GM18526 (cell line): ENCODE measurements around the gene ZNF57.

ENCODE experiments used
- POLR2A ChIP-seq: IDR thresholded peaks from 3 replicates; pipeline ENCODE4 v1.6.1; 2011; ENCODE audit not compliant: insufficient read length; ENCODE audit errors: extremely low read depth

The ZNF57 gene

GRCh38 chr19:2883686-2884439, 16.9 kb upstream of the ZNF57 start:
- TF ChIP-seq POLR2A: no peak

GRCh38 chr19:2885736-2886135, 15.0 kb upstream of the ZNF57 start:
- TF ChIP-seq POLR2A: no peak

DNA sequence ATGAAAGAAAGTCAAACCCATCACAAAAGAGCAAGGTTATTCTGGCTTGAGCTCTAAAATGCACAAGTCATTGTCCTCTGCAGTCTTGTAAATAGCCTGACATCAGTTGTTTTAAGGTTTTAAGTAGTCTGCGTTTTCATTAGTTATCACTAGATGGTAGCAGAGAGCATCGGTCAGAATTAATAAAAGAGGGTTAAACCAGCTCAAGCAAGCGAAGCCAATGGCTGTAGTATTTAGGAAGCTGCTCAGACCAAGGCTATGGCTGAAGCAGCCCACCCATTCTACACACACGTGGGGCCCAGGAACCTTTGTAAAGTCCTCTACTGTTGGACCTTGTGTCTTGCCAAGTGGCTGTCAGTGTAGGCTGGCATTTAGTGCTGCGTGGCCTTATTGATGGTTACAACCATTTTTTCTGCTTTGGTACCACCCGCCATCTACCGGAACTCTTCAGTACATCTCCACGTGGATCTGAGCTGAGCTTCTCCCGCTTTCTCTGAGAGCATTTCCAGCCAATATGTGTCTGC, 13.3 kb upstream of the ZNF57 start:
- TF ChIP-seq POLR2A: no peak

DNA sequence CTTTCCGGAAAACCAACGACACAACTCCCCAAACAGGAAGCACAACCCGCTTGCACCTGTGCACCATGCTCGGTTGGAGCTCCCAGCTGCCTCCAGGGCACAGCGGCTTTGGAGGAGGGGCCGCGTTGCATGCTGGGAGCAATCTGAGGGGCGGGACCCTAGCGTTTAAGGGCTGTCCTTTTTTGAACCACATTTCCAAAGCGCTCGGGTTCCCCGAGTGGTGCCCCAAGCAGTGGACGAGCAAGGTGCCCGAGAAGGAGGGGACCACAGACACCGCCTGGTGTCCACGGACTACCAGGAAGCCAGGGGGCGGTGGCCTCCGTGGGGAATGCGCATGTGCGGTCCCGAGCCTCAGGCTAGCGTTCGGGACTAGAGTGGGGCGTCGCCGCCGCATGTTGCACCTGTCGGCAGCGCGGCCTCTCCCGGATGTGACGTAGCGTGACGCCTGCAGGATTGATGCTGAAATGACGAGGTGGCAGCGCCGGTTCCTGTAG, 11.9 kb upstream of the ZNF57 start:
- TF ChIP-seq POLR2A: peak; percentile 41

DNA sequence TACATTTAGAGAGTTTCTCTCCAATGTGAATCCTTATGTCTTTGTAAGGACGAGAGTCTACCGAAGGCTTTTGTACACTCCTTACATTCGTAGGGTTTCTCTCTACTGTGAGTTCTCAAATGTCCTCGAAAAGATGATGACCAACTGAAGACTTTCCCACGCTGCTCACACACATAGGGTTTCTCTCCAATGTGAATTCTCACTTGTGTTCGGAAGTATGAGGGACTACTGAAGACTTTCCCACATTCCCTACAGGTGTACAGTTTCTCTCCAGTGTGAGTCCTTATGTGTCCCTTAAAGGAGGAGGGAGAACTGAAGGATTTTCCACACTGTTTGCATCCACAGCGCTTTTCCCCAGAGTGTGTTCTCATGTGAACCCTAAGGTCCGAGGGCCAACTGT, 4.0 kb upstream of the ZNF57 start:
- TF ChIP-seq POLR2A: no peak

DNA sequence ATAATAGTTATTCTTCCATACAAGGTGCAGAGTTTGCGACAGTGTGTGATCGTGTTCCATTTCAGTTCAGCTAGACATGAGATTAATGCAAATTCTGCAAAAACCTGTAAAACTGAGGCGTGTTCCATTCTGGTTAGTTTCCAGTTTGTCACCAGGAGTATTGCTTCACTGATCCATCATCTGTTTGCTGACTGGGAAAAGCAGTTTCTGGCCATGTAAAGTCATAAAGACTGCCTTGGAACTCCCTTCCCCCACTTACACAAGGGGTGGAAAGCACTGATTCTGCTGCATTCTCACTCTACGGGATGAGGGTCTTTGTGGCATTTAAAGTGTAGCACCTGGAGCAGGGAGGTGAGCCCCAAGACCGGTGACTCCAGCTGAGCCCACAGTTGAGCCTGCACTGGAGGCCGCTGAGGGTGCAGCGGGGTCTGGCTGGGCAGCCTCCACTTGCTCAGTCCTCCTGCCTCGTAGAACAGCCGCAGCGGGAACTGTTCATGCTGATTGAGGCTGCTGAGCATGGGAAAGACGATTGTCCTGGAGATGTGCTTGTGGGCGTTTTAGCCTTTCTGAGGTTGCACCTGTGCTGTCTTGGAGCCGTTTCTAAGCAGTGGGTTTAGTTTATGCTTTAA, 2.0 kb downstream of the ZNF57 start:
- TF ChIP-seq POLR2A: no peak

DNA sequence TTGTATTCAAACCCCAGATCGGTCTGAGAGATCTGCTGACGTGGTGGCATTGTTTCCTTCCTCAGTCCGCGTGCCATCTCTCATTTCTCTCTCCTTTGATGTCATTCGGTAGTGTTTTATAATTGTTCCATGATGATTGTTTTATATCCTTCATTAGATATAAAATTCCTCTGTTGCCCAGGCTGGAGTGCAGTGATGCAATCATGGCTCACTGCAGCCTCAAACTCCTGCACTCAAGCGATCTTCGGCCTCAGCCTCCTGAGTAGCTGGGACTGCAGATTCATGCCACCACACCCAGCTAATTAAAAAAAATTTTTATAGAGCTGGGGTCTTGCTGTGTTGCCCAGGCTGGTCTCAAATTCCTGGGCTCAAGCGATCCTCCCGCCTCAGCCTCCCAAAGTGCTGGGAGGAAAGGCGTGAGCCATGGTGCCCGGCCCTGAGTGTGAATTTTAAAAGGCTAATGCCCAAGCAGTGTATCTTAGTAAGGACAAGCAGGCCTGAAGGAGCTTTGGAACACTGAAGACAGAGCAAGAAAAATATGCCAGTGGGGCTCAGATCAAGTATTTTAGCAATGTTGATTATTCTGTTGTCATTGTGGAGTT, 5.3 kb downstream of the ZNF57 start:
- no peak for TF ChIP-seq POLR2A

DNA sequence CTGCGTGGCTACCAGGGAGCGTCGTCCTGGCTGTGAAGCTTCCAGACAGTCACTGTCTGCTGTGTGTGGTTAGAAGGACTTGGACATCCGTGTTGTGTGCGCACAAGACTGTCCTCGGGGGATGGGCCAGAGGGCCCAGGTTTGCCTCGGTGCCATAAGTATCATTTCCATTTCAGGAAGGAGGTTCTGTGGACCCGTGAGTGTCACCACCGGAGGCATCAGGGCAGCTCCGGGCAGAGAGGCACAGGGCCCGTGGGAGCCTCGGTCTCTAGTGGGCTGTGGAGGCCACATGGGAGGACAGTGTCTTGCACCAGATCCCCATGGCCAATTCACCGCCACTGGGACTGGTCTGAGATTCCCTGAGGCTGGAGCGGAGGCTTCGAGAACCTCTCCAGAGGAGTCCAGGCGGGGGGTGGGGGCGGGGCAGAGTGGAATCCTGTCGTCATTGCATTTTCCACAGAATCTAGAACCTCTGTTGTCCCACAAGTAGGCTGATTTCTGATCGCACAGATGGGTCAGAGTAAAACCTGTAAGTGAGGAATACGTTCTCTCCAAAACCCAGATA, 6.0 kb downstream of the ZNF57 start:
- no peak for TF ChIP-seq POLR2A

- no peak for TF ChIP-seq POLR2A
Measured at GRCh38 chr19:2912306-2912705, 11.6 kb downstream of the ZNF57 start.

- no peak for TF ChIP-seq POLR2A
Measured at GRCh38 chr19:2917275-2918184, 16.8 kb downstream of the ZNF57 start.

- TF ChIP-seq POLR2A: no peak
Measured at GRCh38 chr19:2922987-2923386, 22.3 kb downstream of the ZNF57 start.

- no peak for TF ChIP-seq POLR2A
Measured at GRCh38 chr19:2923510-2923909, 22.8 kb downstream of the ZNF57 start.

- no peak for TF ChIP-seq POLR2A
Measured at GRCh38 chr19:2926341-2927031, 25.8 kb downstream of the ZNF57 start.

DNA sequence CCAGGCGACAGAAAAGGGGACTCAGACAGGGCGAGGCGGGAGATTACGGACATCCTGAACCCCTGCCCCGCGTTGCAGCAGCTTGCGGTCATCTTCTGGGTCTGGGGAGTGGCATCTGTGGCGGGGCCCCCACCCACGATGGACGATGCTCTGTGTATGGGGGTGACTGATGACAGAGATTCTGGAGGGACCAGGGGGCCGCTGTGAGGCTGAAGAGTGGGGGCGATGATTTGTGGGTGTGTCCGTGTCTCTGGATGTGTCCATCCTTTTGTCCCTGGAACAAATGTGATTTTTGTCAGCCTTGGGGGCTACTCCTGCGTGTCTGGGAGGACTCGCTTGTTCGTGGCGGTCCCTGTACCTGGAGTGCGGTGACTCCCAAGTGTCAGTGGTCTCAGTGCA, 26.3 kb downstream of the ZNF57 start:
- no peak for TF ChIP-seq POLR2A

GRCh38 chr19:2933490-2933910, 32.8 kb downstream of the ZNF57 start:
- TF ChIP-seq POLR2A: no peak
